Stimulated activated CD4-positive, alpha-beta T cell treated with anti-CD3 and anti-CD28 coated beads, Interleukin-15, amount 100 ng/mL, for 24 hours (primary cell): ENCODE data around the gene ARID5A.
"Not testable (repeated sequence)": the region's sequence is repeated elsewhere in the genome, so short reads cannot be mapped to it uniquely, and the experiment has no call there.

ENCODE experiments used
- DNase-seq: peaks from one replicate; pipeline ENCODE4 v3.0.0-alpha.2; 2020

The ARID5A gene

GRCh38 chr2:96536445-96537065 lies at the start of gene ARID5A:
Gene ARID5A, plus strand, starts transcription at chr2:96536752. Its CDS starts 75 bp downstream, at chr2:96536827.
- DNase-seq = peak; percentile 97

- DNase-seq = no peak
These were observed 47.3 kb upstream of the ARID5A start for GRCh38 chr2:96489261-96489660.

GRCh38 chr2:96489663-96490062 lies 46.9 kb upstream of the ARID5A start:
- no peak for DNase-seq

- DNase-seq = no peak
These were observed 44.6 kb upstream of the ARID5A start for GRCh38 chr2:96491860-96492497.

GRCh38 chr2:96493072-96493471 lies 43.5 kb upstream of the ARID5A start:
- no peak for DNase-seq

- no peak for DNase-seq
These were observed 42.4 kb upstream of the ARID5A start for GRCh38 chr2:96494188-96494587.

- no peak for DNase-seq
These were observed 40.4 kb upstream of the ARID5A start for GRCh38 chr2:96495982-96496629.

GRCh38 chr2:96498021-96498431 lies 38.5 kb upstream of the ARID5A start:
- DNase-seq = no peak

- not testable (repeated sequence) for DNase-seq
These were observed 37.9 kb upstream of the ARID5A start for GRCh38 chr2:96498611-96499010.

- no peak for DNase-seq
These were observed 37.2 kb upstream of the ARID5A start for GRCh38 chr2:96499061-96499960.

GRCh38 chr2:96500385-96501066 lies 36.0 kb upstream of the ARID5A start:
- DNase-seq = no peak

GRCh38 chr2:96501471-96501874 lies 35.1 kb upstream of the ARID5A start:
- peak; percentile 32 for DNase-seq

GRCh38 chr2:96501886-96502810 lies 34.4 kb upstream of the ARID5A start:
- DNase-seq = no peak

GRCh38 chr2:96502891-96503636 lies 33.5 kb upstream of the ARID5A start:
- DNase-seq = no peak

GRCh38 chr2:96503637-96504243 lies 32.8 kb upstream of the ARID5A start:
- no peak for DNase-seq

GRCh38 chr2:96505231-96505889 lies 31.2 kb upstream of the ARID5A start, which contains the start of gene NEURL3:
Gene NEURL3, minus strand, starts transcription at chr2:96505357. Its CDS starts 71 bp downstream, at chr2:96505286.
- no peak for DNase-seq

GRCh38 chr2:96506016-96506906 lies 30.3 kb upstream of the ARID5A start:
- no peak for DNase-seq

GRCh38 chr2:96506907-96507240 lies 29.7 kb upstream of the ARID5A start:
- no peak for DNase-seq
